Small intestine (tissue), 7 donors: ENCODE results near the gene ITSN1. TPM values are rescaled to one million over a fixed set of nuclear protein-coding genes. Genes with fewer than 3 reads are reported as not detected.

Experiments
- DNase-seq, 2 donors: peaks; one replicate each; pipeline versions ENCODE4 v3.0.0 to v3.0.0-alpha.2; 2013
- FAIRE-seq: peaks from 2 replicates; lab custom pipeline; 2012; peaks lifted over from hg19 to GRCh38; lab: Jason Lieb, UNC
- H3K27ac ChIP-seq, 3 donors: one replicate each; pipeline ENCODE4 v1.5.1; 2013; ENCODE audit warnings: low read length in 2 of 3, mild to moderate bottlenecking in 2 of 3, control low read depth in 1 of 3, inconsistent platforms in 1 of 3, low read depth in 1 of 3, moderate library complexity in 1 of 3
- H3K27me3 ChIP-seq, 3 donors: one replicate each; pipeline ENCODE4 v1.6.1; 2013; ENCODE audit warnings: low read length in 3 of 3, inconsistent platforms in 1 of 3; ENCODE audit not compliant: control insufficient read depth in 3 of 3, insufficient read depth in 3 of 3
- H3K36me3 ChIP-seq, 3 donors: one replicate each; pipeline ENCODE4 v1.6.1; 2013; ENCODE audit warnings: low read length in 3 of 3, inconsistent platforms in 1 of 3, low read depth in 1 of 3, mild to moderate bottlenecking in 1 of 3, moderate library complexity in 1 of 3; ENCODE audit not compliant: control insufficient read depth in 3 of 3, insufficient read depth in 2 of 3
- H3K4me1 ChIP-seq, 3 donors: one replicate each; pipeline ENCODE4 v1.6.1; 2013; ENCODE audit warnings: low read length in 2 of 3, inconsistent platforms in 1 of 3, low read depth in 1 of 3, mild to moderate bottlenecking in 1 of 3, moderate library complexity in 1 of 3; ENCODE audit not compliant: control insufficient read depth in 3 of 3, insufficient read depth in 2 of 3
- H3K4me3 ChIP-seq, 3 donors: one replicate each; pipeline ENCODE4 v1.5.1; 2013; ENCODE audit warnings: low read length in 3 of 3, control low read depth in 1 of 3, inconsistent platforms in 1 of 3, low read depth in 1 of 3, mild to moderate bottlenecking in 1 of 3, moderate library complexity in 1 of 3
- H3K9me3 ChIP-seq, 2 donors: one replicate each; pipeline ENCODE4 v1.6.1; 2013; ENCODE audit warnings: low read depth in 1 of 2, low read length in 1 of 2; ENCODE audit not compliant: control insufficient read depth in 2 of 2, insufficient read depth in 1 of 2
- WGBS, 3 donors: extraction: QIAGEN DNeasy Blood & Tissue Kit; methylation state at CpG; one replicate each; pipeline ENCODE4 v1.1.7; 2013; 5-methylcytosine and 5-hydroxymethylcytosine counted together
- polyA plus RNA-seq, 4 donors: library from polyadenylated mRNA; stranded (reverse) in 3 of 4; unstranded in 1 of 4; fragments of 200-250 nt in 3 of 4; fragments of 120-200 nt in 1 of 4; gene quantifications; one replicate each; pipeline versions ENCODE4 v1.2.1 to v1.2.3, GENCODE V29; 2013
- donor health status: healthy with polysubstance abuse.
- donor health status: control.
- donor health status: control.
- donor health status: Bipolar disorder and iron deficiency.
- donor health status: healthy.

ITSN1 gene
- polyA plus RNA-seq, 4 donors, result 10.5 to 38.0 (median 21.1) TPM

- H3K27ac ChIP-seq, result no peak overlapping the region
- no peak for DNase-seq
- H3K9me3 ChIP-seq, result peaks cover 0 to 10% of the 10 kb centered on the region in 2 donors
- no peaks in the 10 kb centered on the region for H3K27me3 ChIP-seq
- H3K4me1 ChIP-seq, result peaks cover 0 to 25% (median 0%) of the 10 kb centered on the region in 3 donors
- H3K36me3 ChIP-seq, result peaks cover 0 to 19% (median 0%) of the 10 kb centered on the region in 3 donors
- H3K4me3 ChIP-seq, result no peak overlapping the region
- 92 to 95% (median 93%) methylated on average over 7 of the region's 7 CpGs for WGBS, 3 donors
- FAIRE-seq, result no peak
These were observed 199.3 kb downstream of the ITSN1 start for GRCh38 chr21:33841561-33841960.

- H3K36me3 ChIP-seq, result peaks cover 0 to 16% (median 0%) of the 10 kb centered on the region in 3 donors
- H3K27me3 ChIP-seq, result no peaks in the 10 kb centered on the region
- H3K4me3 ChIP-seq, result no peak overlapping the region
- peaks cover 0 to 35% (median 0%) of the 10 kb centered on the region in 3 donors for H3K4me1 ChIP-seq
- WGBS, 3 donors, result 75 to 85% (median 75%) methylated on average over 6 of the region's 6 CpGs
- peaks cover 0 to 24% of the 10 kb centered on the region in 2 donors for H3K9me3 ChIP-seq
- H3K27ac ChIP-seq, result no peak overlapping the region
- DNase-seq (no peak), FAIRE-seq (no peak)
These were observed 200.9 kb downstream of the ITSN1 start for GRCh38 chr21:33843216-33843615.

- Histone ChIP-seq H3K4me1 (peaks cover 0 to 40% (median 3%) of the 10 kb centered on the region in 3 donors), H3K36me3 (peaks cover 0 to 5% (median 0%) of the 10 kb centered on the region in 3 donors), H3K27ac (peak overlapping the region in 1 of 3 donors; percentile 69), H3K4me3 (no peak overlapping the region), H3K9me3 (peaks cover 0 to 26% of the 10 kb centered on the region in 2 donors), H3K27me3 (no peaks in the 10 kb centered on the region)
- 66 to 73% (median 73%) methylated on average over 18 to 20 of the region's 20 CpGs for WGBS, 3 donors
- DNase-seq (peak in 1 of 2 donors; percentile 63), FAIRE-seq (no peak)
These were observed 202.0 kb downstream of the ITSN1 start for GRCh38 chr21:33844104-33844889.

GRCh38 chr21:33844890-33845205 lies 202.5 kb downstream of the ITSN1 start:
- Histone ChIP-seq H3K27ac (peak overlapping the region in 1 of 3 donors; percentile 69), H3K4me3 (no peak overlapping the region), H3K36me3 (no peaks in the 10 kb centered on the region), H3K9me3 (peaks cover 0 to 26% of the 10 kb centered on the region in 2 donors), H3K4me1 (peaks cover 0 to 40% (median 3%) of the 10 kb centered on the region in 3 donors), H3K27me3 (no peaks in the 10 kb centered on the region)
- no peak for DNase-seq
- WGBS, 3 donors, result 89 to 90% (median 90%) methylated on average over 6 of the region's 6 CpGs
- no peak for FAIRE-seq

- no peaks in the 10 kb centered on the region for H3K36me3 ChIP-seq
- DNase-seq, result no peak
- no peak overlapping the region for H3K4me3 ChIP-seq
- H3K27me3 ChIP-seq, result no peaks in the 10 kb centered on the region
- peaks cover 0 to 26% of the 10 kb centered on the region in 2 donors for H3K9me3 ChIP-seq
- 77 to 100% (median 98%) methylated on average over 3 of the region's 3 CpGs for whole genome bisulfite sequencing, 3 donors
- H3K4me1 ChIP-seq, result peaks cover 0 to 40% (median 3%) of the 10 kb centered on the region in 3 donors
- no peak overlapping the region for H3K27ac ChIP-seq
- no peak for FAIRE-seq
These were observed 203.8 kb downstream of the ITSN1 start for GRCh38 chr21:33846141-33846540.

GRCh38 chr21:33847588-33848248 lies 205.4 kb downstream of the ITSN1 start:
- Histone ChIP-seq H3K27ac (peak overlapping the region in 1 of 3 donors; percentile 42), H3K4me3 (no peak overlapping the region), H3K27me3 (no peaks in the 10 kb centered on the region), H3K9me3 (peaks cover 0 to 26% of the 10 kb centered on the region in 2 donors), H3K36me3 (no peaks in the 10 kb centered on the region), H3K4me1 (peaks cover 0 to 38% (median 3%) of the 10 kb centered on the region in 3 donors)
- no peak for FAIRE-seq
- WGBS, 3 donors, result 86 to 88% (median 88%) methylated on average over 19 of the region's 19 CpGs
- DNase-seq, result no peak

DNA sequence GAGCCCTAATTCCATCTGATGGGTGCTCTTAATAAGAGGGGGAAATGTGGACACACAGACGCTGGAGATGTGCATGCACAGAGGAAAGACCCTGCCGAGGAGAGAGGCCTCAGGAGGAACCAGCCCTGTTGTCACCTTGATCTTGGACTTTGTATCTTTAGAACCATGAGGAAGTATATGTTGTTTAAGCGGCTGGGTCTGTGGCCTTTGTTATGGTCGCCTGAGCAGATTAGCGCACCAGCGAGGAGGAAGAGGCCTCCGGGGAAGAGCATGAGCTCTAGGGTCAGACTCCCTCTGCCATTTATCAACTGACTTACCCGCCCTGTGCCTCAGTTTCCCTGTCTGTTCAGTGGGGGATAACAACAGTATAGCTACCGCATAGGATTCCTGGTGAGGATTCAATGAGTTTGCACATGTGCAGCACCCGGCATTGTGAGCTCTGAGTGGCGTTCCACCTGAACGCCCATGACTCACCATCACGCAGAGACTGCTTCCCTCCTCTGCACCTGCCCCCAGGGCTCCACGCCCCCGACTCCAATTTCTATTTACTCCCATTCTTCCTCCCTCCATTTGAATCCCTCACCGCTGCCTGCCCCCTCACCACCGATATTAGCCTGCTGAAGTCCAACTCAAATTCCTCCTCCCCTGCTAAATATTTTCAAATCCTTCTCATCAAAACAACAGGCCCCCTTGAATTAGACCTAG lies 206.1 kb downstream of the ITSN1 start:
- FAIRE-seq, result no peak
- H3K9me3 ChIP-seq, result peaks cover 0 to 26% of the 10 kb centered on the region in 2 donors
- no peak overlapping the region for H3K4me3 ChIP-seq
- H3K27me3 ChIP-seq, result no peaks in the 10 kb centered on the region
- peak; percentile 72 to 77 for DNase-seq
- H3K36me3 ChIP-seq, result no peaks in the 10 kb centered on the region
- WGBS, 3 donors, result 47 to 73% (median 64%) methylated on average over 17 of the region's 17 CpGs
- peak overlapping the region in 1 of 3 donors; percentile 42 for H3K27ac ChIP-seq
- H3K4me1 ChIP-seq, result peaks cover 0 to 36% (median 3%) of the 10 kb centered on the region in 3 donors

DNA sequence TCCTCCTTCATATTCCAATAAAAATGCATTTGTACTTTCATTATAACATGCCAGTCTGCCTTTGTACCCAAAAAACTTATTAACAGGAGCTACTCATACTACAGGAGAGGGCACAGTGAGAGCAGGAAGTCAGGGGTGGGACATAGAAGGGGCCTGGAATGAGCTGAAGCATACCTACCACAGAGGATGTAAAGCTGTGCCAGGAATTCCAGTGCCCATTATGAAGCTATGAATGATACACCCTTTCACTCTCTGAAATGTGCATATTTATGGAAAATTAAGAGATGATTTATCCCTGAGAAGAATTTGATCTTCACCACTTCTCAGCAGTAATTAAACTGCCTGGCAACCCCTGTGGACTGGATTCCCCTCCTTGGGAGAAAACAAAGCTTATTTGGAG lies 207.5 kb downstream of the ITSN1 start:
- Histone ChIP-seq H3K27ac (no peak overlapping the region), H3K9me3 (peaks cover 0 to 26% of the 10 kb centered on the region in 2 donors), H3K4me3 (no peak overlapping the region), H3K27me3 (no peaks in the 10 kb centered on the region), H3K4me1 (peaks cover 0 to 24% (median 3%) of the 10 kb centered on the region in 3 donors), H3K36me3 (no peaks in the 10 kb centered on the region)
- FAIRE-seq (no peak), DNase-seq (no peak)
